Activated CD4-positive, alpha-beta T cell treated with anti-CD3 and anti-CD28 coated beads, Interleukin-2, amount 50 U/mL, for 48 hours (primary cell): ENCODE measurements around the gene E2F1.
"Not testable (repeated sequence)": the region's sequence is repeated elsewhere in the genome, so short reads cannot be mapped to it uniquely, and the experiment has no call there.

Experiments
- DNase-seq, 2 experiments: peaks; one replicate each; pipeline ENCODE4 v3.0.0-alpha.2; 2020

E2F1 gene

GRCh38 chr20:33710681-33711445 is 24.7 kb upstream of the E2F1 start:
- no peak for DNase-seq

GRCh38 chr20:33709905-33710541 is 23.8 kb upstream of the E2F1 start:
- no peak for DNase-seq

GRCh38 chr20:33709398-33709797 is 23.2 kb upstream of the E2F1 start:
- peak in 1 of 2 experiments; percentile 21 for DNase-seq

GRCh38 chr20:33707668-33708067 is 21.5 kb upstream of the E2F1 start:
- DNase-seq, result no peak

- DNase-seq, result no peak
Measured at GRCh38 chr20:33704197-33704924, 18.2 kb upstream of the E2F1 start.

- no peak for DNase-seq
Measured at GRCh38 chr20:33703498-33704137, 17.4 kb upstream of the E2F1 start.

- no peak for DNase-seq
Measured at GRCh38 chr20:33702861-33703260, 16.7 kb upstream of the E2F1 start.

- no peak for DNase-seq
Measured at GRCh38 chr20:33701629-33702450, 15.7 kb upstream of the E2F1 start.

GRCh38 chr20:33700696-33701441 is 14.7 kb upstream of the E2F1 start:
- DNase-seq, result not testable (repeated sequence)

- not testable (repeated sequence) for DNase-seq
Measured at GRCh38 chr20:33698966-33699365, 12.8 kb upstream of the E2F1 start.

GRCh38 chr20:33697129-33697528 is 10.9 kb upstream of the E2F1 start:
- DNase-seq, result no peak

GRCh38 chr20:33696448-33696847 is 10.3 kb upstream of the E2F1 start:
- DNase-seq, result no peak

GRCh38 chr20:33694639-33695012 is 8.4 kb upstream of the E2F1 start:
- DNase-seq, result no peak

GRCh38 chr20:33693741-33694638 is 7.8 kb upstream of the E2F1 start:
- DNase-seq, result no peak

GRCh38 chr20:33693289-33693688 is 7.1 kb upstream of the E2F1 start:
- DNase-seq, result no peak

- peak; percentile 51 to 54 for DNase-seq
Measured at GRCh38 chr20:33689973-33690372, 3.8 kb upstream of the E2F1 start.

- DNase-seq, result no peak
Measured at GRCh38 chr20:33689493-33689892, 3.3 kb upstream of the E2F1 start.

GRCh38 chr20:33688938-33689424 is 2.8 kb upstream of the E2F1 start:
- no peak for DNase-seq

- DNase-seq, result no peak
Measured at GRCh38 chr20:33687993-33688937, 2.1 kb upstream of the E2F1 start.
